HepG2 (cell line): ENCODE data around the gene DHRS13. TPM values are rescaled to one million over a fixed set of nuclear protein-coding genes. Genes with fewer than 3 reads are reported as not detected.

Experiments used
- AHR ChIP-seq: IDR thresholded peaks from 2 replicates; pipeline ENCODE4 v1.6.1; 2018; ENCODE audit warnings: missing genetic modification reagents, missing compliant biosample characterization
- ASH2L ChIP-seq: fragments of 300-600, 200-600 bp; sonication (generic); IDR thresholded peaks from 2 replicates; pipeline ENCODE4 v1.7.0; 2017; ENCODE audit warnings: low read depth, mild to moderate bottlenecking, moderate library complexity, mixed read lengths, low read length; ENCODE audit not compliant: insufficient read length
- DPF2 ChIP-seq: sonication (generic); formaldehyde crosslinking; IDR thresholded peaks from 2 replicates; pipeline ENCODE4 v1.4.0; 2020; ENCODE audit warnings: mild to moderate bottlenecking, low read depth, missing genetic modification reagents, borderline replicate concordance
- HNF4G ChIP-seq, 2 experiments: sonication (generic) in 1 of 2; formaldehyde crosslinking in 1 of 2; IDR thresholded peaks; 2 replicates each; pipeline versions ENCODE4 v1.4.0 to v1.6.1; 2011 to 2020; ENCODE audit warnings: borderline replicate concordance in 2 of 2, low read depth in 2 of 2, mild to moderate bottlenecking in 2 of 2, low read length in 1 of 2, missing genetic modification reagents in 1 of 2, moderate library complexity in 1 of 2
- HNRNPL ChIP-seq: fragments of 200-400 bp; formaldehyde crosslinking; IDR thresholded peaks from 2 replicates; pipeline ENCODE4 v1.6.1; 2017; ENCODE audit warnings: mild to moderate bottlenecking, low read depth, low read length
- NR1H2 ChIP-seq: sonication (generic); formaldehyde crosslinking; IDR thresholded peaks from 2 replicates; pipeline ENCODE4 v1.8.1; 2022; ENCODE audit warnings: low read depth, missing genetic modification reagents, borderline replicate concordance
- NR2C2 ChIP-seq: sonication (generic); formaldehyde crosslinking; IDR thresholded peaks from 2 replicates; pipeline ENCODE4 v1.4.0; 2020; ENCODE audit warnings: missing genetic modification reagents, mild to moderate bottlenecking, moderate library complexity, borderline replicate concordance
- PAF1 ChIP-seq: IDR thresholded peaks from 2 replicates; pipeline ENCODE4 v1.6.1; 2016; ENCODE audit warnings: missing genetic modification reagents, missing compliant biosample characterization
- RAD21 ChIP-seq: fragments of 450-650 bp; formaldehyde crosslinking; IDR thresholded peaks from 2 replicates; pipeline ENCODE4 v1.5.0; 2020; ENCODE audit warnings: mild to moderate bottlenecking
- RBM39 ChIP-seq: fragments of 200-400 bp; formaldehyde crosslinking; IDR thresholded peaks from one replicate; pipeline ENCODE4 v1.6.1; 2018; ENCODE audit warnings: antibody characterized with exemption, mild to moderate bottlenecking, low read depth, low read length; ENCODE audit not compliant: poor library complexity, severe bottlenecking
- RFXANK ChIP-seq: IDR thresholded peaks from 2 replicates; pipeline ENCODE4 v1.6.1; 2016
- SMARCE1 ChIP-seq: fragments of 450-650 bp; IDR thresholded peaks from 2 replicates; pipeline ENCODE4 v1.6.1; 2017; ENCODE audit warnings: borderline replicate concordance
- SNRNP70 ChIP-seq: fragments of 200-400 bp; formaldehyde crosslinking; IDR thresholded peaks from 2 replicates; pipeline ENCODE4 v1.6.1; 2017; ENCODE audit warnings: mild to moderate bottlenecking, low read depth, low read length, moderate library complexity
- ZNF24 ChIP-seq: fragments of 450-650 bp; IDR thresholded peaks from 2 replicates; pipeline ENCODE4 v1.6.1; 2017; ENCODE audit warnings: antibody characterized with exemption, mild to moderate bottlenecking
- ZNF263 ChIP-seq: sonication (generic); formaldehyde crosslinking; IDR thresholded peaks from 2 replicates; pipeline ENCODE4 v1.4.0; 2020; ENCODE audit warnings: missing genetic modification reagents
- ZNF343 ChIP-seq: sonication (generic); formaldehyde crosslinking; IDR thresholded peaks from 2 replicates; pipeline ENCODE4 v1.4.0; 2020; ENCODE audit warnings: mild to moderate bottlenecking, missing genetic modification reagents
- ZNF367 ChIP-seq: sonication (generic); formaldehyde crosslinking; IDR thresholded peaks from 2 replicates; pipeline ENCODE4 v1.4.0; 2020; ENCODE audit warnings: missing genetic modification reagents, borderline replicate concordance
- ZNF839 ChIP-seq: sonication (generic); formaldehyde crosslinking; IDR thresholded peaks from 2 replicates; pipeline ENCODE4 v1.4.0; 2020; ENCODE audit warnings: missing genetic modification reagents, mild to moderate bottlenecking, borderline replicate concordance
- ZNF891 ChIP-seq: sonication (generic); formaldehyde crosslinking; IDR thresholded peaks from 2 replicates; pipeline ENCODE4 v1.5.0; 2020; ENCODE audit warnings: mild to moderate bottlenecking, missing genetic modification reagents
- polyA plus RNA-seq, 8 experiments: library from polyadenylated mRNA; depleted of rRNA in 3 of 8; stranded (reverse) in 7 of 8; unstranded in 1 of 8; fragments of >200 nt; fragmentation: Illumina TruSeq in 4 of 8; extraction: Trizol in 4 of 8; gene quantifications; 2 replicates each; pipeline versions ENCODE4 v1.2.1 to v1.2.3, GENCODE V29; 2011 to 2016; ENCODE audit warnings: low read depth in 4 of 8, missing spikeins in 1 of 8, mixed read lengths in 1 of 8; ENCODE audit not compliant: insufficient read depth in 1 of 8
- total RNA-seq, 5 experiments: library from RNA; depleted of rRNA; stranded (reverse); fragments of >200 nt; fragmentation: Illumina TruSeq; extraction: Trizol; gene quantifications; 2 replicates each; pipeline ENCODE4 v1.2.3, GENCODE V29; 2016; ENCODE audit warnings: low read depth in 1 of 5
- TF ChIP-seq, protein P1 (sequence below): sonication (generic); formaldehyde crosslinking; IDR thresholded peaks from 2 replicates; pipeline ENCODE4 v1.4.0; 2020; ENCODE audit warnings: missing genetic modification reagents, mild to moderate bottlenecking, borderline replicate concordance
- TF ChIP-seq, protein P2 (sequence below): sonication (generic); formaldehyde crosslinking; IDR thresholded peaks from 2 replicates; pipeline ENCODE4 v1.5.1; 2020; ENCODE audit warnings: mild to moderate bottlenecking, missing genetic modification reagents, borderline replicate concordance

DHRS13 gene
- total and polyA plus RNA-seq, 2 of the 13 experiments (the other 11 are each of a cell fraction or from before 2014, with no cell fraction given), result 11.8 to 12.6 TPM

DNA sequence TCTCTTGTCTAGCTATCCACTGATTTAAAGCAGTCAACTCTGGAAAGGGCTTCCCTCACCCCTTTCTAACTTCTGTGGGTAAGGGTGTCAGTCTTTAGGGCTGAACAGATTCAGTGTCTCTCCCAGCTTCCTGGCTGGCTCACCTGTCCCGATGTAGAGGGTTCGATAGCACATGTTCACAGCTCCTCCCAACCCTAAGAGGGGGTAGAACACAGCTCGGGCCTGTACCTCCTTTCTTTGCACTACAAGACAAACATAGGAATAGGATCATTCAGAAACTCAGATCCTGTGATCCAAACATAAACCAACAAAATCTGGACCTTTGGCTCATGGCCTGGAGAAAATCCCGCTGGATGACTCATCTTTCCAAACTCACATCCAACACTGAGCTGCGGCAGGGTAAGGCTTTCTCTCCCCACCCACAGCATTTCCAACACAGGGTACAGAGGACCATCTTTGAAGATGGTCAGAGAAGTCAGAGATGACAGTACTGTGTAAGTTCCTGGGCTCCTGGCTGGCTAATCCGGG is 5.8 kb upstream of the DHRS13 start (continued):
- TF ChIP-seq HNF4G (IDR thresholded peaks at IDR 0.05; ENCODE audit: borderline replicate concordance, low read depth, low read length) (no peak; the same call in 1 of the 2 replicates), HNF4G (CRISPR knock-in tag; IDR thresholded peaks at IDR 0.05; ENCODE audit: borderline replicate concordance, low read depth) (no peak), ZNF24 (no peak), HNRNPL (no peak), ZNF343 (CRISPR knock-in tag) (no peak), ASH2L (peak; percentile 36), RAD21 (no peak), SNRNP70 (no peak), ZNF263 (no peak), PAF1 (CRISPR knock-in tag) (no peak), NR1H2 (CRISPR knock-in tag) (no peak), RBM39 (no peak), ZNF839 (CRISPR knock-in tag) (no peak), ZNF891 (CRISPR knock-in tag) (no peak), RFXANK (CRISPR knock-in tag) (no peak), NR2C2 (CRISPR knock-in tag) (no peak), ZNF367 (no peak), AHR (CRISPR knock-in tag) (no peak), SMARCE1 (no peak), DPF2 (no peak; the same call in 1 of the 2 replicates)
- TF ChIP-seq, protein P1, sequence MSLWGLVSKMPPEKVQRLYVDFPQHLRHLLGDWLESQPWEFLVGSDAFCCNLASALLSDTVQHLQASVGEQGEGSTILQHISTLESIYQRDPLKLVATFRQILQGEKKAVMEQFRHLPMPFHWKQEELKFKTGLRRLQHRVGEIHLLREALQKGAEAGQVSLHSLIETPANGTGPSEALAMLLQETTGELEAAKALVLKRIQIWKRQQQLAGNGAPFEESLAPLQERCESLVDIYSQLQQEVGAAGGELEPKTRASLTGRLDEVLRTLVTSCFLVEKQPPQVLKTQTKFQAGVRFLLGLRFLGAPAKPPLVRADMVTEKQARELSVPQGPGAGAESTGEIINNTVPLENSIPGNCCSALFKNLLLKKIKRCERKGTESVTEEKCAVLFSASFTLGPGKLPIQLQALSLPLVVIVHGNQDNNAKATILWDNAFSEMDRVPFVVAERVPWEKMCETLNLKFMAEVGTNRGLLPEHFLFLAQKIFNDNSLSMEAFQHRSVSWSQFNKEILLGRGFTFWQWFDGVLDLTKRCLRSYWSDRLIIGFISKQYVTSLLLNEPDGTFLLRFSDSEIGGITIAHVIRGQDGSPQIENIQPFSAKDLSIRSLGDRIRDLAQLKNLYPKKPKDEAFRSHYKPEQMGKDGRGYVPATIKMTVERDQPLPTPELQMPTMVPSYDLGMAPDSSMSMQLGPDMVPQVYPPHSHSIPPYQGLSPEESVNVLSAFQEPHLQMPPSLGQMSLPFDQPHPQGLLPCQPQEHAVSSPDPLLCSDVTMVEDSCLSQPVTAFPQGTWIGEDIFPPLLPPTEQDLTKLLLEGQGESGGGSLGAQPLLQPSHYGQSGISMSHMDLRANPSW (CRISPR knock-in tag), result no peak
- TF ChIP-seq, protein P2, sequence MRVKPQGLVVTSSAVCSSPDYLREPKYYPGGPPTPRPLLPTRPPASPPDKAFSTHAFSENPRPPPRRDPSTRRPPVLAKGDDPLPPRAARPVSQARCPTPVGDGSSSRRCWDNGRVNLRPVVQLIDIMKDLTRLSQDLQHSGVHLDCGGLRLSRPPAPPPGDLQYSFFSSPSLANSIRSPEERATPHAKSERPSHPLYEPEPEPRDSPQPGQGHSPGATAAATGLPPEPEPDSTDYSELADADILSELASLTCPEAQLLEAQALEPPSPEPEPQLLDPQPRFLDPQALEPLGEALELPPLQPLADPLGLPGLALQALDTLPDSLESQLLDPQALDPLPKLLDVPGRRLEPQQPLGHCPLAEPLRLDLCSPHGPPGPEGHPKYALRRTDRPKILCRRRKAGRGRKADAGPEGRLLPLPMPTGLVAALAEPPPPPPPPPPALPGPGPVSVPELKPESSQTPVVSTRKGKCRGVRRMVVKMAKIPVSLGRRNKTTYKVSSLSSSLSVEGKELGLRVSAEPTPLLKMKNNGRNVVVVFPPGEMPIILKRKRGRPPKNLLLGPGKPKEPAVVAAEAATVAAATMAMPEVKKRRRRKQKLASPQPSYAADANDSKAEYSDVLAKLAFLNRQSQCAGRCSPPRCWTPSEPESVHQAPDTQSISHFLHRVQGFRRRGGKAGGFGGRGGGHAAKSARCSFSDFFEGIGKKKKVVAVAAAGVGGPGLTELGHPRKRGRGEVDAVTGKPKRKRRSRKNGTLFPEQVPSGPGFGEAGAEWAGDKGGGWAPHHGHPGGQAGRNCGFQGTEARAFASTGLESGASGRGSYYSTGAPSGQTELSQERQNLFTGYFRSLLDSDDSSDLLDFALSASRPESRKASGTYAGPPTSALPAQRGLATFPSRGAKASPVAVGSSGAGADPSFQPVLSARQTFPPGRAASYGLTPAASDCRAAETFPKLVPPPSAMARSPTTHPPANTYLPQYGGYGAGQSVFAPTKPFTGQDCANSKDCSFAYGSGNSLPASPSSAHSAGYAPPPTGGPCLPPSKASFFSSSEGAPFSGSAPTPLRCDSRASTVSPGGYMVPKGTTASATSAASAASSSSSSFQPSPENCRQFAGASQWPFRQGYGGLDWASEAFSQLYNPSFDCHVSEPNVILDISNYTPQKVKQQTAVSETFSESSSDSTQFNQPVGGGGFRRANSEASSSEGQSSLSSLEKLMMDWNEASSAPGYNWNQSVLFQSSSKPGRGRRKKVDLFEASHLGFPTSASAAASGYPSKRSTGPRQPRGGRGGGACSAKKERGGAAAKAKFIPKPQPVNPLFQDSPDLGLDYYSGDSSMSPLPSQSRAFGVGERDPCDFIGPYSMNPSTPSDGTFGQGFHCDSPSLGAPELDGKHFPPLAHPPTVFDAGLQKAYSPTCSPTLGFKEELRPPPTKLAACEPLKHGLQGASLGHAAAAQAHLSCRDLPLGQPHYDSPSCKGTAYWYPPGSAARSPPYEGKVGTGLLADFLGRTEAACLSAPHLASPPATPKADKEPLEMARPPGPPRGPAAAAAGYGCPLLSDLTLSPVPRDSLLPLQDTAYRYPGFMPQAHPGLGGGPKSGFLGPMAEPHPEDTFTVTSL (CRISPR knock-in tag), result no peak
